ENCODE results near the gene MSI2. TPM values are rescaled to one million over a fixed set of nuclear protein-coding genes. Genes with fewer than 3 reads are reported as not detected.
A peak's percentile ranks its signal among the peaks of the same experiment; 100 is the strongest.

The MSI2 gene
- total RNA-seq, 2 experiments from 2014 or later: 65.7 to 71.9 TPM

DNA sequence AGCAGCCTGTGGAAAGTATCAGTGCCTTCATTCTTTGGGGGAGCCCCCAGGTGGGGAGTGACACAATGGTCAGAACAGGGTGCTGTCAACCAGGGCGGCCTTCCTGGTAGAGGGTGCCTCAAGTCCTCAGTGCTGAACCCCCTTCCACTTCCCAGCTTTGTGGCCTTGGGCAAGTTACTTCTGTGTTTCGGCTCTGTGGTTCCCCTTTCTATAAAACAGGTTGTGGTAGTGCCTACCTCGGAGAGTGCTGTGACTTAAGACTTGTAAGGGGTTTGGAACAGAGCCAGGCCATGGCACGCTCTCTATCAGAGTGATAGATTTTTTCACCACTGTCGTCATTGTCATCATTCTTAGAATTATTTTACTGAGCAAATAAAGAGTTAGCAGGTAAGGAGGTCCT lies 347.7 kb downstream of the MSI2 start:
- no peaks in the 10 kb centered on the region for H3K36me3 Mint-ChIP-seq
- H3K27me3 Mint-ChIP-seq: no peaks in the 10 kb centered on the region
- H3K27ac Mint-ChIP-seq: peak overlapping the region; percentile 95
- no peaks in the 10 kb centered on the region for H3K9me3 Mint-ChIP-seq
- intact Hi-C loops (cut with micrococcal nuclease): loop anchor here (1.0 to 5.0 kb wide), 6 partner anchors 42 to 347 kb away; partner anchors contain the start of gene MSI2
- CTCF ChIA-PET: interaction anchor here (1.0 to 10.6 kb wide), 3 partner anchors 52 to 179 kb away, joined by 3 to 144 read pairs (median 4); no protein-coding TSS in a partner anchor
- DNase-seq: peak; percentile 87
- H3K4me3 Mint-ChIP-seq: peak overlapping the region; percentile 28
- peaks cover 93% of the 10 kb centered on the region for H3K4me1 Mint-ChIP-seq (ENCODE audit: low read depth)
- POLR2A ChIA-PET: interaction anchor here (0.6 to 1.0 kb wide), 2 partner anchors 28 to 347 kb away, joined by 3 to 4 read pairs; no protein-coding TSS in a partner anchor

DNA sequence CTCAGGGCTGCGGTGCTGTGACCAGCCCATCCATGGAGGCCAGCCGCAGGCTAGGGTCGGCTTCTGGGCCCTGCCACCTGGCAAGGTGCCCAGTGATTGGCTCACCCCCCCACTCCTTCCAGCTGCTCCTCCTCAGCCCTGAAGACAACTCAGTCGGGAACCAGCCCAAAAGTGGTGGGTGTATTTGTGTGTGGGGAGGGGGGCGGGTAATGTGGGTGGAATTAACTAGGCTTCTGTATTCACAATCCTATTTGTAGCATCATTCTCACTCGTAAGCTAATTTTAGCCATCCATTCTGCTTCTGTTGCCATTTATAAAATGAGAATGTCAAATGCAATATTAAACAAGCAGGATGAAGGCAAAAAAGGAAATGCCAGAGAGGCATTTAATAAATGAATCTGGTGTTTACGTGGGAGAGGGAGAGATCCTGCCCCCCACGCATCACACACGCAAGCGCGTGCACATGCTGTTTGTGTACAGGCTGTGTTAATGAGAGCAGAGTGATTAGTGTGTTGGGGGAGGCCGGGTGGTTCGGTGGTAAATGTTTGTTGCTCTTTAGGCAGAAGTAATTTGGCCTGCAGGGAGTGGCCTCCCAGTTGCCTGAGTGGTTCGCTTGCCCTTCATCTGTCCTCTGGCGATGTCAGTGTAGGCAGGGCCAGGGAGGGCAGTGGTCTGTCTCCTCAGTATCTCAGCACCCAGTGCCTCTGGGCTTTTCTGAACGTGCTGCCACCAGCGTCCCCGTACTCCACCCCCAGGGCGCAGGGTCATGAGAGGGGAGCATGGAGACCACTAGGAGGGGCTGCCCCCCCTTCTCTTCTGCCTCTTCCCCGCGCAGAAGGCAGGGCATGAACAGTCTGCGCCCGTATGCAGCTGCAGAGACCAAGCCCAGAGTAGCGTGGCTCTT lies 348.7 kb downstream of the MSI2 start:
- POLR2A ChIA-PET: no interaction called here
- Mint-ChIP-seq H3K27me3 (no peaks in the 10 kb centered on the region), H3K36me3 (no peaks in the 10 kb centered on the region), H3K4me1 (ENCODE audit: low read depth) (peaks cover 82% of the 10 kb centered on the region), H3K27ac (peak overlapping the region; percentile 95), H3K4me3 (peak overlapping the region; percentile 34), H3K9me3 (no peaks in the 10 kb centered on the region)
- intact Hi-C loops (cut with micrococcal nuclease): loop anchor here (1.0 to 5.0 kb wide), 6 partner anchors 41 to 348 kb away; partner anchors contain the start of gene MSI2
- CTCF ChIA-PET: interaction anchor here (0.6 to 10.6 kb wide), 4 partner anchors 7 to 362 kb away, joined by 4 to 144 read pairs (median 4); no protein-coding TSS in a partner anchor
- peak; percentile 54 for DNase-seq

DNA sequence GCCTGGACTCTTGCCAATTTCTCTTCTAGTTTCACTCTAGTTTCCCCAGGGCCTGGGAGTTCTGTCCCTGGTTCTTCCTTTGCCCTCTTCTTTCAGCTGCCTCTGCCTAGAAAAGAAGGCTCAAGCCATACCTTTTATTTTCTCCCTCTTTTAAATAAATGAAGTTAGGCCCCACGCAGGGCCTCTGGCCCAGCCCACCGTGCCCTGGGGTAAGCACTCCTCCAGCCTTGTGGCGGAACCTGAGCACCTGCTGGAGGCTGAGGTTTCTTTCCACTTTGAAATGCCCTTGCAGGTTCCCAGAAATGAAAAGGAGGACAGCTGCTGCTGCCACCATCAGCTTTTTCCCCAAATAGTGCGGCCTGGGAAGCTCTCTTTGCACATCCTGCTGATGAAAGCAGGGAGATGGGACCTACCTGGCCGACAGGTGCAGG lies 349.4 kb downstream of the MSI2 start:
- Mint-ChIP-seq H3K4me3 (peak overlapping the region; percentile 34), H3K27me3 (no peaks in the 10 kb centered on the region), H3K4me1 (ENCODE audit: low read depth) (peaks cover 76% of the 10 kb centered on the region), H3K9me3 (no peaks in the 10 kb centered on the region), H3K36me3 (no peaks in the 10 kb centered on the region), H3K27ac (peak overlapping the region; percentile 95)
- POLR2A ChIA-PET: no interaction called here
- intact Hi-C loops (cut with micrococcal nuclease): loop anchor here (2.0 kb wide), 1 partner anchor 65 kb away; no protein-coding TSS in a partner anchor
- DNase-seq: no peak
- CTCF ChIA-PET: interaction anchor here (0.8 to 10.6 kb wide), 3 partner anchors 8 to 363 kb away, joined by 4 to 144 read pairs (median 4); no protein-coding TSS in a partner anchor

DNA sequence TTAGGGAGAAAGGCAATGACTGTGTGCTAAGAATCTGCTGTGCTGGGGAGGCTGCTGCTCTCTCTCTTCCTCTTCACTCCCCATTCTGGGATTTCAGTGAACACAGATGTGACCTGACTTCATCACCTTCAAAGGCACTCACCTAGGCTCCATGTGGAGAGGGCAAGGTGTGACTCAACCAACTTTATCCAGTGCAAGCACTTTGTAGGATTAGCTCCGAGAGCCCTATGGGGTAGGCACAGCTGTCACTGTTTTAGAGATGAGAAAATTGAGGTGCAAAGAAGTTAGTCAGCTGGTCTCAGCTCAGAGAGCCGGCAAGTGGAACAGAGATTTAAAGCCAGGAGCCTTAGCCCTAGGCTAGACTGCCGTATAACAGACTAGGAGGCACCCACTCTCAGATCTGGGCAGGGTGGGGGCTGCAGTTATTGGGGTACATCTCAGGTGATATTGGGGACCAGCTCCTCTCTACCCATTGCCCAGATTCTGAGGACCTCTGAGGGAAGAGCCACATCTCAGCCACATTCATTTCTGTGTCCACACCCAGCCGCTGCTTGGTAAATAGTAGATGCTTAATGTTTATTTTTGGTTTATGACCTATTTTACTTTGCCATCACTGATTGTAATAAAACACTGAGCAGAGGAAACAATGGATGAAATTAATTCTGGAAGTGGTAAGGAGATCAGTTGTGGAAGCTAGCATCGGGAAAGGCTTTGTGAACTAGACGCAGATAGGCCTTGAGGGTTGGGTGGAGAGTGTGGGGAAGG lies 350.0 kb downstream of the MSI2 start:
- DNase-seq: no peak
- CTCF ChIA-PET: interaction anchor here (0.8 to 10.6 kb wide), 4 partner anchors 8 to 363 kb away, joined by 4 to 144 read pairs (median 8); no protein-coding TSS in a partner anchor
- POLR2A ChIA-PET: interaction anchor here (1.6 kb wide), 1 partner anchor 66 kb away, joined by 3 read pairs; no protein-coding TSS in a partner anchor
- intact Hi-C loops (cut with micrococcal nuclease): no loop called here
- Mint-ChIP-seq H3K4me1 (ENCODE audit: low read depth) (peaks cover 70% of the 10 kb centered on the region), H3K36me3 (no peaks in the 10 kb centered on the region), H3K9me3 (no peaks in the 10 kb centered on the region), H3K27me3 (no peaks in the 10 kb centered on the region), H3K27ac (peak overlapping the region; percentile 95), H3K4me3 (no peak overlapping the region)

DNA sequence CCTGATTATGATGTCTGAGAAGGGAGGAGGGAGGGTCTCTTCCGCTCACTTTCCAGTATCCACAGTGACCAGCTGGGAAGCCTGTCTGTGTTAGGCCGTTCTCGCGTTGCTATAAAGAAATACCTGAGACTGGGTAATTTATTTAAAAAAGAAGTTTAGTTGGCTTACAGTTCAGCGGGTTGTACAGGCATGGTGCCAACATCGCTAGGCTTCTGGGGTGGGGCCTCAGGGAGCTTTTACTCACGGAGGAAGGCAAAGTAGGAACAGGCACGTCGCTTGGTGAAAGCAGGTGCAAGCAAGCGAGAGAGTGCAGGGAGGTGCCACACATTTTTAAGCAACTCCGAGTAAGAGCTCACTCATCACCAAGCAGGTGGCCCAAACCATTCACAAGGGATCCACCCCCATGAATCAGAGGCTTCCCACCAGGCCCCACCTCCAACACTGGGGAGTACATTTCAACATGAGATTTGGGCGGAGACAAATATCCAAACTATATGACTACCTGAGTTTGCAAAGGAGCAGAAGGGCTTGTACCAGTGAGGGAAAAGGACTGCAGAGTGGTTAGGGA lies 351.3 kb downstream of the MSI2 start:
- intact Hi-C loops (cut with micrococcal nuclease): no loop called here
- H3K36me3 Mint-ChIP-seq: no peaks in the 10 kb centered on the region
- H3K4me1 Mint-ChIP-seq (ENCODE audit: low read depth): peaks cover 60% of the 10 kb centered on the region
- ChIA-PET CTCF (interaction anchor here (1.2 to 2.7 kb wide), 3 partner anchors 9 to 365 kb away, joined by 4 to 13 read pairs (median 4); no protein-coding TSS in a partner anchor), POLR2A (interaction anchor here (1.6 kb wide), 1 partner anchor 64 kb away, joined by 3 read pairs; no protein-coding TSS in a partner anchor)
- no peaks in the 10 kb centered on the region for H3K27me3 Mint-ChIP-seq
- H3K27ac Mint-ChIP-seq: peak overlapping the region; percentile 6
- no peaks in the 10 kb centered on the region for H3K9me3 Mint-ChIP-seq
- no peak overlapping the region for H3K4me3 Mint-ChIP-seq
- peak; percentile 69 for DNase-seq

DNA sequence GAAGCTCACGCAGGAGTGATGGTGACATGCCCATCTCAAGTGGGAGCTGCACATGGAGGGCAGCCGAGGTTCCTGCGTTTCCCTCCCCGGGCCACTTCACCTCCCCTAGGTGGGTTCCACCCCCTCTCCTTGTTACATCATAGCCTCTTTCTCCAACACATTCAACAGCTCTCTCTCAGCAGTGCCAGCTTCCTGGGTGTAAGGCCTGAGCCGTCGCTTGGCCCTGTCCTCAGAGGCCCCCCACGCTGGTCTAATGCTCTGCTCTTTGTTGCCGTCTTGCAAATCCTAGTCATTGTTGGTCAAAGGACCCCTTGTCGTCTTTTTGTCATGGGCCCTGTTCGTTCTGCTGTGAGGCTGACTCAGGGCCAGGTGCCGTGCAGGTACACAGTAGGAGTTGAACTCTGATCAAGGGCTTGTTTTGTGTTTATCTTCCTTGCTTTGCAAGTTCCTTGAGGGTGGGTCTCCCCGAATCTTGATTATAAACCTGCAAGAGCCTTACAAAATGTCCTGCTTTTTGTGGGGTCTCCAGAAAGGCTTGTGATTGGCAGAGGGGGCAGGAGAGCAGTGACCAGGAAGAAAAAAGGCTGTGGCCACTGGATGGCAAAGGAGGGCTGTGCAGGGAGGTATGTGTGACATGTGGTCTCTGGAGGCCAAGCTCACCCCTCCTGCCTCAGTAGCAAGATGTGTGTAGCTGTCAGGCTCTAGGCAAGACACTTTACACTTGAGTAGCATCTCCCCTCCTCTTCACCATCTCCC lies 352.2 kb downstream of the MSI2 start:
- no peak overlapping the region for H3K27ac Mint-ChIP-seq
- no peaks in the 10 kb centered on the region for H3K9me3 Mint-ChIP-seq
- H3K36me3 Mint-ChIP-seq: no peaks in the 10 kb centered on the region
- no peak overlapping the region for H3K4me3 Mint-ChIP-seq
- POLR2A ChIA-PET: no interaction called here
- CTCF ChIA-PET: interaction anchor here (0.5 to 2.7 kb wide), 3 partner anchors 10 to 399 kb away, joined by 3 to 13 read pairs (median 4); no protein-coding TSS in a partner anchor
- H3K4me1 Mint-ChIP-seq (ENCODE audit: low read depth): peaks cover 55% of the 10 kb centered on the region
- intact Hi-C loops (cut with micrococcal nuclease): no loop called here
- no peaks in the 10 kb centered on the region for H3K27me3 Mint-ChIP-seq
- DNase-seq: no peak

DNA sequence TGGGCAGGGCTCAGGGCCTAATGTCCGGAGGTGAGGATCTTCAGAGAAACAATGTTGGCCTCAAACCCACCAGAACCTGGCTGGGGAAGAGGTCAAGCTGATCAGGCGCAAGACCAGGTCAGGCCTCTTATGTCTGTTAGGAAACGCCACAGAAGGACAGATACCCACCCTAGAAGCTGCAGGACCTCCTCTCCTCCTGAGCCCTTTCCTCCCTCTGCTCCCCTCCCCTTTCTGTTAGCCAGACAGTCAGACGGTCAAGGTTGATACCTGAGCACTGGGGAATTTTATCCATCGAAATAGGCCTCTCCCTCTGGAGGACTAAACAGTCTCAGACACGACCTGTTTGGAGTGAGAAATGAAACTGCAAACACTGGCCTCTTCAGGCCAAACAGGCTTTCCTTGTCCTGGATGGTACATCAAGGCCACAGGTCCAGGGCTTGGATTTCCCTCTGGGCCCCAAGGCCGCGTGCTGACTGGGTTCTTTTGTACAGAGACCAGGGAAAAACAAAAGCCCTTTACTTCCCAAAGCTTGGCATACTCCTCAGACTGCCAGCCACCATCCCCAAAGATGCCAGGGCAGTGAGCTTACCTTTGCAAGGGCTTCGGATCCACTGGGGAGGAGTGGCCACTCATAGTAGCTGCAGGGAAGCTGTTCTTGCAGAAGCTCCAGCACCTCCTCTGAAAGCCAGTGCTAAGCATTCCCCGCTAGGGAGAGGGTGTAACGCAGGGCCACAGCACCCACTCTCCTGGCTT lies 353.0 kb downstream of the MSI2 start:
- ChIA-PET CTCF (interaction anchor here (0.5 to 2.7 kb wide), 3 partner anchors 11 to 400 kb away, joined by 3 to 13 read pairs (median 3); no protein-coding TSS in a partner anchor), POLR2A (no interaction called here)
- Mint-ChIP-seq H3K9me3 (no peaks in the 10 kb centered on the region), H3K4me1 (ENCODE audit: low read depth) (peaks cover 47% of the 10 kb centered on the region), H3K27me3 (no peaks in the 10 kb centered on the region), H3K36me3 (no peaks in the 10 kb centered on the region), H3K4me3 (no peak overlapping the region), H3K27ac (no peak overlapping the region)
- DNase-seq: no peak
- intact Hi-C loops (cut with micrococcal nuclease): no loop called here

DNA sequence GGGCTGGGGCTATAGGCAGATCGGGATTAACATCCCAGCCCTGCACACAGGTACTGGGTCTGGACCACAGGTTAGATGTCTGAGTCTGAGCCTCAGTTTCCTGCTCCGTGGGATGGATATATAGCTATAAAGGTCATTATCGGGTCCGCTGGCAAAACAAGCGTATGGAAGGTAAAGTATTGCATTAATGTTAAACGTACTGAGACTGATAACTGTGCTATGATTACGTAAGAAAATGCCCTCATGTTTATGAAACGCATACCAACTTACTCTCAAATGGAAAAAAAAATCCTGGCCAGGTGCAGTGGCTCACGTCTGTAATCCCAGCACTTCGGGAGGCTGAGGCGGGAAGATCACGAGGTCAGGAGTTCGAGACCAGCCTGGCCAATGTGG lies 353.6 kb downstream of the MSI2 start:
- ChIA-PET POLR2A (no interaction called here), CTCF (interaction anchor here (0.9 kb wide), 1 partner anchor 12 kb away, joined by 3 read pairs; no protein-coding TSS in a partner anchor)
- Mint-ChIP-seq H3K4me3 (no peak overlapping the region), H3K36me3 (no peaks in the 10 kb centered on the region), H3K9me3 (no peaks in the 10 kb centered on the region), H3K4me1 (ENCODE audit: low read depth) (peaks cover 42% of the 10 kb centered on the region), H3K27ac (no peak overlapping the region), H3K27me3 (no peaks in the 10 kb centered on the region)
- intact Hi-C loops (cut with micrococcal nuclease): no loop called here
- DNase-seq: no peak

DNA sequence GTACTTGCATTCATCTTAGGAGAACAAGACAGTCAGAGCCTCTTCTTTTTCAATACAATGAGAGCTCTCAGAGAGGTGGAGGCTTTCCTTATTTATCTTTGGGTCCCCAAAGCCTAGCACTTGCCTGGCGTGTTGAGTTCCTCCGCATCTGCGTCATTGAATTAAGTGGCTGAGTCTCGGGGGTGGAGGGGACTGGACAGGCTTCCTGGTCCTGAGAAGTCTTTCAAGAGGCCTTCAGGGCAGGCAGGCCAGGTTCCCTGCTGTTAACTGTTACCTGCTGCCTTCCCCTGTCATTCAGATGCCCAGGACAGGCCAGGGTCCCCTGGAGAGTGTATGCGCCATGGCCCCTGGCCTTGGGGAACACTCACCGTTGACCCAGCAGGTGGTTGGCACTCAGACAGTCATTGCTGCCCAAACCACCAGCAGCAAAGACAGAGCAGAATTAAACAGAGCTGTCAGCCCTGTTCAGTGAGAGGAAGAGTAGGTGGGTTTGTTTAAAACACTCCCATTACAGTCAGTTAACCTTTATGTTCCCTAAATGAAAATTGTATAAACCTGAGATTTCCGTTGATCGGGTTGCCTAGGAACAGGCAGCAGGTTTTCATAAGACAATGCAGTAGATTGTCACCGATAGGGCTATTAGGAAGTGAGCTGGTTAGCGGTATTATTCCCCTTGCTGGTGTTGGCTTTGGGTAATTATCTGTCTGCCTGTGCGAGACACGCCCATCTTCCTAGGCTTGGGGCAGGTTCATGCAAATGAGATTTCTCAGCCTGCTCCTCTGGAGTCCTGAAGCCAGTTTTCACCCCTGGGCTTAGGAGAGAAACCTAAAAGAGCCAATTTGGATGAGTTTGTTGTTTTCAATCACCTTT lies 356.1 kb downstream of the MSI2 start:
- Mint-ChIP-seq H3K9me3 (peaks cover 5% of the 10 kb centered on the region), H3K4me1 (ENCODE audit: low read depth) (peaks cover 20% of the 10 kb centered on the region), H3K27me3 (no peaks in the 10 kb centered on the region), H3K4me3 (no peak overlapping the region), H3K27ac (no peak overlapping the region), H3K36me3 (peaks cover 18% of the 10 kb centered on the region)
- intact Hi-C loops (cut with micrococcal nuclease): no loop called here
- ChIA-PET POLR2A (no interaction called here), CTCF (interaction anchor here (0.9 to 1.6 kb wide), 3 partner anchors 11 to 59 kb away, joined by 3 to 10 read pairs (median 4); no protein-coding TSS in a partner anchor)
- DNase-seq: no peak

DNA sequence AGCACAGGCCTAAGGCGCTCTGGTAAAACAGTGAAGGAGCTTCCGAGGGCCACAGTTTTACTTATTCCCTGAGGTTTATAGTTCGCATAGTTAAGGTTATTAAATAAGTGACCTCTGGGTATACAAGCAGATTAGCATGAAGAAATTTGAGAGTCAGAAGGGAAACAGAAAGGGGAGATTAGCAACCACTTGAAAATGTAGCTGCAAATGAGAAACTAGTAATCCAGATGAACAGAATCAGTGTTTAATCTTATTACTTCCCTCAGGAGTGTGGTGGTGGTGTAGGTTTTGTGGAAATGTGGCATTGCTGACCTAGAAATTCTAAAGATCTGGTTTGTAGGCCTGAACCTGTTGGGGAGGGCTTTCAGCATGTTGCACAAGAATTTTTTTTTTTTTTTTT lies 358.4 kb downstream of the MSI2 start:
- H3K4me1 Mint-ChIP-seq (ENCODE audit: low read depth): peaks cover 10% of the 10 kb centered on the region
- intact Hi-C loops (cut with micrococcal nuclease): no loop called here
- no peak for DNase-seq
- no peak overlapping the region for H3K4me3 Mint-ChIP-seq
- ChIA-PET POLR2A (interaction anchor here (0.6 kb wide), 1 partner anchor 164 kb away, joined by 3 read pairs; no protein-coding TSS in a partner anchor), CTCF (interaction anchor here (0.8 to 1.6 kb wide), 3 partner anchors 17 to 372 kb away, joined by 3 to 7 read pairs (median 4); no protein-coding TSS in a partner anchor)
- H3K27ac Mint-ChIP-seq: no peak overlapping the region
- H3K9me3 Mint-ChIP-seq: peaks cover 5% of the 10 kb centered on the region
- H3K27me3 Mint-ChIP-seq: no peaks in the 10 kb centered on the region
- H3K36me3 Mint-ChIP-seq: peaks cover 23% of the 10 kb centered on the region

Data from activated CD4-positive, alpha-beta memory T cell treated with anti-CD3 and anti-CD28 coated beads for 36 hours (primary cell).